SJCRH30 (cell line): ENCODE data around the gene TMEM120B. TPM values are rescaled to one million over a fixed set of nuclear protein-coding genes. Genes with fewer than 3 reads are reported as not detected.

Source experiments
- DNase-seq, 2 experiments: peaks; one replicate each; pipeline ENCODE4 v3.0.0-alpha.2; 2015 to 2020
- H3K27ac ChIP-seq: fragments of 250-450 bp; sonication (Bioruptor Pico); 2 replicates; pipeline ENCODE4 v1.5.1; 2020; ENCODE audit warnings: mild to moderate bottlenecking, moderate library complexity
- H3K27me3 ChIP-seq: fragments of 250-450 bp; sonication (Bioruptor Pico); 2 replicates; pipeline ENCODE4 v1.5.1; 2020; ENCODE audit warnings: mild to moderate bottlenecking, moderate library complexity
- H3K36me3 ChIP-seq: fragments of 250-450 bp; sonication (Bioruptor Pico); 2 replicates; pipeline ENCODE4 v1.5.1; 2020; ENCODE audit warnings: mild to moderate bottlenecking, moderate library complexity
- H3K4me1 ChIP-seq: fragments of 250-450 bp; sonication (Bioruptor Pico); 2 replicates; pipeline ENCODE4 v1.5.1; 2020; ENCODE audit warnings: mild to moderate bottlenecking, moderate library complexity
- H3K4me3 ChIP-seq: fragments of 250-450 bp; sonication (Bioruptor Pico); 2 replicates; pipeline ENCODE4 v1.5.1; 2020; ENCODE audit warnings: mild to moderate bottlenecking, moderate library complexity
- H3K9me3 ChIP-seq: fragments of 250-450 bp; sonication (Bioruptor Pico); replicated peaks from 2 replicates; pipeline ENCODE4 v1.5.1; 2020; ENCODE audit warnings: mild to moderate bottlenecking, moderate library complexity
- total RNA-seq: library from RNA; depleted of rRNA; stranded (reverse); fragments of >200 nt; shearing (Covaris generic); gene quantifications from 2 replicates; pipeline ENCODE4 v1.2.3, GENCODE V29; 2014; rRNA removed

TMEM120B gene
- total RNA-seq, 1 experiment from 2014 or later = 25.5 TPM

DNA sequence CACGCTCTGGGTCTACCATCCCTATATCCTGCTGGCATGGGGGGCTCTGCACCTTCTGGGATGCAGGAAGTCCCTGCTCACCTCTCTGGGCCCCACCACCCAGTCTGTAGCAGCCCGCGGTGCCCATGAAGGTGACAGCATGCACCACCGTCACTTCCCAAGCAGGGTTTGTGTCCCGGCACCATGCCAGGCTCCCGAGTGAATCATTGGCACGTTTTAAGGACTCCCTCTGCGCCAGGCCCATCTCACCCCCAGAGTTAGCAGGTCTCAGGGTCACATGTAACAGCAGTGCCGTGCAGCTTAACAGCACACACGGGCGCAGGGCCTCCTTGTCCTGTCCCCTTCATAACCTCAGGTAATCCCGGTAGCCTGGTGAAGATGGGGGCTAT is 111.2 kb downstream of the TMEM120B start:
- Histone ChIP-seq H3K4me1 (no peaks in the 10 kb centered on the region), H3K36me3 (peaks cover 32% of the 10 kb centered on the region), H3K4me3 (no peak overlapping the region), H3K27ac (no peak overlapping the region), H3K9me3 (no peaks in the 10 kb centered on the region), H3K27me3 (no peaks in the 10 kb centered on the region)
- no peak for DNase-seq

DNA sequence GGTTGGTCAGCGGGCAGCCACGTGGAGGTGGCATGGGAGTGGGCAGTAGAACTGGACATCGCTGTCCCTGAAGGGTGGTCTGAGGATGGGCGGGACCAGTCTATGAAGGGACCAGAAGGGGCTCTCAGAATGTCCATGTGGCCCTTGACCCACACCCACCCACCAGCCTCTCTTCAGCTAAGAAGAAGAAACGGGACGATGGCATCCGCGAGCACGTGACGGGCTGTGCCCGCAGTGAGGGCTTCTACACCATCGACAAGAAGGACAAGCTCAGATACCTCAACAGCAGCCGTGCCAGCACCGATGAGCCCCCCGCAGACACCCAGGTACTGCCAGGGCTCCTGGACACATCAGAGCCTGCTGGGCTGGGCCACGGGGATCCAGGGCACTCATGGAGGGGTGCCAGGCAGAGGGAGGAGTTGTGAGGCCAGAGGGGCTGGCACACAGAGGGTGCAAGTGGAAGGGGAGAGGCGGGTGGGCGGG is 112.5 kb downstream of the TMEM120B start:
- no peaks in the 10 kb centered on the region for H3K27me3 ChIP-seq
- peaks cover 27% of the 10 kb centered on the region for H3K36me3 ChIP-seq
- no peak overlapping the region for H3K4me3 ChIP-seq
- no peak overlapping the region for H3K27ac ChIP-seq
- no peaks in the 10 kb centered on the region for H3K4me1 ChIP-seq
- DNase-seq = no peak
- H3K9me3 ChIP-seq = no peaks in the 10 kb centered on the region

DNA sequence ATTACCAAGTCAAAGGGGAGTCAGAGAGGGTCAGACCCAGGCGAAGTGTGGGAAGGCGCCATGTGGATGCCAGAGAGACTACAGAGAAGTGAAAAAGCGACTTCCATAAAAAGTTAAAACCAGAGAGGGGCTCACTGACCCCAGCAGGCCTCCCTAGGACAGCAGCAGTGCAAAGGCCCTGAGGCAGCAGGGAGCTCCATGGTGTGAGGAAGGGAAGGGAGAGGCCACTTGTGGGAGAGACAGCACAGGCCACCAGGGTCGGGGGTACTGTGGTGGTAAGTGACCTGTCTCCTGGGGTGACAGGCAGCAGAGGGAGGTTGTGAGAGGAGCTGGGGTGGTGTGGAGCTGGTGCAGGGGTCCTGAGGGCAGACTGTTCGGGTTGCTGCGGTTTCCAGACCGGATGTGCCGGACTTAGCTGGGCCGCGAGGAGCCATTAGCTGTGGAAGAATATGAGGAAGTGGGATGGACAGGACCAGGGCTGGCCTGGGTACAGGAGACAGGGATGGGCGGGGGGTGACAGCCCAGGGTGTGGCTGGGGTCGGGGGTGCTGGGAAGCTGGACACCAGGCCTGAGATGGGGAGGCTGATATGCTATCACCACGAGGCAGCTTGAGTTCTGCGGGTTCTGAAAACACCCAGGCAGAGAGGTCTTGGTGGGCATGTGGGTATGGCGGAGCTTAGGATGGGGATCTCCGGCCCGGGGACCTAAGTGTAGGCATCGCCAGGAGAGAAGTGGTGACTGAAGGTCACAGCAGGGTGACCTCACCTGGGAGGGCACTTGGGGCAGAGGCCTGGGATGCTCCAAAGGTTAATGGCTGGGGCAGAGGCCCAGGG is 114.0 kb downstream of the TMEM120B start:
- Histone ChIP-seq H3K4me3 (no peak overlapping the region), H3K9me3 (no peaks in the 10 kb centered on the region), H3K36me3 (peaks cover 24% of the 10 kb centered on the region), H3K4me1 (no peaks in the 10 kb centered on the region), H3K27ac (no peak overlapping the region), H3K27me3 (no peaks in the 10 kb centered on the region)
- no peak for DNase-seq

DNA sequence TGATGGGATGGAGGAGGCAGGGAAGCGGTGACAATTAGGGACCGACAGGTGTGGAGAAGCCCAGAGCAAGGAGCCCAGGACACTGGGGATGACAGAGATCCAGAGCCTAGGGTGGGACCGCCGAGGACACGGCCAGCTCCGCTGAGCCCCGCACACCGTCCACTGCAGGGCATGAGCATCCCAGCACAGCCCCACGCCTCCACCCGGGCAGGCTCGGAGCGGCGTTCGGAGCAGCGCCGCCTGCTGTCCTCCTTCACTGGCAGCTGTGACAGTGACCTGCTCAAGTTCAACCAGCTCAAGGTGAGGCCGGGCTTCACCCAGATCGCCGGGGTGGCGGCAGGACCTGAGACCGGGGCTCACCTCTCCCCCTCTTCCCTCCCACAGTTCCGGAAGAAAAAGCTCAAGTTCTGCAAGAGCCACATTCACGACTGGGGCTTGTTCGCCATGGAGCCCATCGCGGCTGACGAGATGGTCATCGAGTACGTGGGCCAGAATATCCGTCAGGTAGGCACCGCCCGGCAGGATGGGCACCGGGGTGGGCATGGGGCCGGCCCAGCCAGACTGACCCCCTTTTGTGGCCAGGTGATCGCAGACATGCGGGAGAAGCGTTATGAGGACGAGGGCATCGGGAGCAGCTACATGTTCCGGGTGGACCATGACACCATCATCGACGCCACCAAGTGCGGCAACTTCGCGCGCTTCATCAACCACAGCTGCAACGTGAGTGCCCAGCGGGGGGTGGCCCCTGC is 115.0 kb downstream of the TMEM120B start:
- H3K36me3 ChIP-seq = peaks cover 19% of the 10 kb centered on the region

DNA sequence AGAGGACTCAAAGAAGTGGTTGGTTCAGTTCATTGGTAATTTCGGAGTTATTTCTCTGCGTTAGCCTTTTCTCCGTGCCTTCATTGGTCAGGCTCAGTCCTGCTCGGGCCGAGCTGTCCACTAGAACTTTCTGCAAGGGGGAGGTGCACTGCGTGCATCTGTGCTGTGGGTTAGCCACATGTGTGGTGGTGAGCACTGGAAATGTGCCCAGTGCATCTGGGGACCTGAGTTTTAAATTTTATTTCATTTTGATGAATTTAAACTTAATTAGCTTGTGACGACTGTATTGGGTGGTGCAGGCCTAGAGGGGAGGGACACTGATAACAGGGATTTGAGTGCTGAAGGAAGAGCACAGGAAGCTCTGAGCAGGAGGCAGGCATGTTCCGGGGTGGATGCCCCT is 115.8 kb downstream of the TMEM120B start:
- Histone ChIP-seq H3K36me3 (peaks cover 17% of the 10 kb centered on the region), H3K27ac (no peak overlapping the region)

More for the DNA sequence above, 115.0 kb downstream of the TMEM120B start:
- DNase-seq = no peak
- Histone ChIP-seq H3K27ac (no peak overlapping the region), H3K4me1 (no peaks in the 10 kb centered on the region), H3K9me3 (no peaks in the 10 kb centered on the region), H3K27me3 (no peaks in the 10 kb centered on the region), H3K4me3 (no peak overlapping the region)

DNA sequence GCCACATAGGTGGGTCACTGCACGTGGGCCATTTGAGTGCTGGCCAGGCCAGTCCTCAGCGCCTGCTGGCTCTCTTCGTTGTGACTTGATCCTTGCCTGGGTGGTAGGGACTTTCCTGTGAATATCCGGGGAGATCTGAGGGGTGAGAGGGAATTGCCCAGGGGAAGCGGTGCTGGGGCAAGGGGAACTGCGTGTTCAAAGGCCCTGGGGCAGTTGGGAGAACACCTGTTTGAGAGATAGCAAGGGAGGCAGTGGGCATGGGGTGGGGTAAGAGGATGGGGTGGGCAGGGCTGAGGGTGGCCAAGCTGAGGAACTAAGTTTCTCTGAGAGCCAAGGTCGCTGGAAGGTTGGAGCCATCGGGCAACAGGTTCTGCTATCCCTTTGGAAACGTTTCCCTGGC is 116.3 kb downstream of the TMEM120B start:
- Histone ChIP-seq H3K36me3 (peaks cover 11% of the 10 kb centered on the region), H3K27me3 (no peaks in the 10 kb centered on the region), H3K4me1 (no peaks in the 10 kb centered on the region), H3K9me3 (no peaks in the 10 kb centered on the region), H3K27ac (no peak overlapping the region), H3K4me3 (no peak overlapping the region)
- DNase-seq = no peak

More for the DNA sequence above, 115.8 kb downstream of the TMEM120B start:
- Histone ChIP-seq H3K9me3 (no peaks in the 10 kb centered on the region), H3K27me3 (no peaks in the 10 kb centered on the region), H3K4me1 (no peaks in the 10 kb centered on the region), H3K4me3 (no peak overlapping the region)
- no peak for DNase-seq

DNA sequence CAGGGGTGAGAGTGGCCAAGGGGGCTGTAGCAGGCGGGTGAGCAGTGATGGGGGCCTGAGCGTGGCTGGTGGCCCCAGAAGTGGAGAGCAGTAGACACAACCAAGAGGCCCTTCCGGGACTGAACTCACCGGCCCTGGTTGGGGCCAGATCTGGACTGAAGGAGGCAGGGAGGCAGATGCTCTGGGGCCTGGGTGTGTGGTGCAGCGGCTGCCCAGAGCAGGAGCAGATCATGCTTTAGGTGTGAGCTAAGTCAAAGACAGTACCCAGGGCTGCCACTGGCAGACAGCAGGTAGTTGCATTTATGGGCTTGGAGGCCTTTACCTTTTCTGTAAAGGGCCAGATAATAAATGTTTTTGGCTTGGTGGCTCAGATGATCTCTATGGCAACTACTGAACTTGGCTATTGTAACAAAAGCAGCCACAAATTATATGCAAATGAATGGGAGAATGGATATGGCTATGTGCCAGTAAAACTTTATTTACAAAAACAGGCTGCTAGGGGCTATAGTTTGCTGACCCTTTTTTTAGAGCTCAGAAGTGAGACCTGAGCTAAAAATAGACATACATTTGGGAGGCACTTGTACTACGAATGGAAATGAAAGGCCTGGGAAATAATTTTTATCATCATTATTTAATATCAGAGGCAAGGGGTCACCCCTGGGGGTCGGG is 116.8 kb downstream of the TMEM120B start:
- Histone ChIP-seq H3K27ac (no peak overlapping the region), H3K4me3 (no peak overlapping the region), H3K36me3 (peaks cover 9% of the 10 kb centered on the region), H3K9me3 (no peaks in the 10 kb centered on the region), H3K4me1 (no peaks in the 10 kb centered on the region), H3K27me3 (no peaks in the 10 kb centered on the region)
- DNase-seq = no peak

DNA sequence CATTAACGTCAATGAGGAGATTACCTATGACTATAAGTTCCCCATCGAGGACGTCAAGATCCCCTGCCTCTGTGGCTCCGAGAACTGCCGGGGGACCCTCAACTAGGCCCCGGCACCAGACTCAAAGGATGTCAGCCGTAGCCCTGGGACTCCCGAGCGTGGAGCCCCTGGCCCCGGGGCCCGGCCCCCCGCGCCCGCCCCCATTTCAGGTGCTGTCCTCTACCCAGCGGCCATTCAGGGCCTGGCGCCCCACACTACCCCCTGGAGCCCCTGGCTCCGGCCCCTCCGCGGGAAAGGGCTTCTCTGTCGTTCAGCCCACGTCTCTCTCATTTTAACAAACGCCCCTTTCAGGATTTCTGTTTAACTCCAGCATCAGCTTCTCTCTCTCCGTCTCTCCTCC is 117.6 kb downstream of the TMEM120B start:
- no peak for DNase-seq
- Histone ChIP-seq H3K4me3 (no peak overlapping the region), H3K36me3 (peaks cover 9% of the 10 kb centered on the region), H3K27ac (no peak overlapping the region), H3K4me1 (no peaks in the 10 kb centered on the region), H3K27me3 (no peaks in the 10 kb centered on the region), H3K9me3 (no peaks in the 10 kb centered on the region)

DNA sequence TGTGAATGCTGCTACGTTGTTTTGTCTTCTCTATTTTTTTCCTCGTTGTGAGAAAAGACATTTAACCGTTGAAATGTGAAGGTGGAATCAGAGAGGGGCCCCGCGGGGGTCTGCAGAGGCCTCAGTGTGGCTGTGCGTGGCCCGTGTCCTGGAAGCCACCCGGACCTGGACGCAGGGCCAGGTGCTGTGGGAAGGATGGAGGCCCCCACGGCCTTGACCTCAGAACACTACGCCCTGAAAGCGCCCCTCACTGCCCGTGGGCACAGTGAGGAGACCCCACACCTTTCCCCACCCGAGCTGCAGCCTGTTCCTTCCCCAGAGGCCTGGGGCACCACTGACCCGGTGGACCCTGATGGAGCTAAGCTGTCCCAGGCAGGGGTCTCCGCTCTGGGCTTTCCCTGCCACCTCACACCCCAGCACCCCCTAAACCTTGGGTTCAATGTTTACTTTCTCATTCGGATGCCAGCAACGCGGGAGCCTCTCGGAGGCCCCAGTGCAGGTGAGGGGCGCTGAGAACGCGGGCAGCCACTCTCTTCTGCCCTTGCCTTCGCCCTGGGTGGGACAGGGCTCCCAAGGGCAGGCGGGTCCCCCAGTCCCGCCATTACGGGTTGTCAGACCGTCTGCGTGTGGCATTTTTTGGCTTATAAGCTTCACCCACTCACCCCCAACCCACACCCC is 118.2 kb downstream of the TMEM120B start:
- Histone ChIP-seq H3K27me3 (no peaks in the 10 kb centered on the region), H3K4me3 (no peak overlapping the region), H3K27ac (no peak overlapping the region), H3K36me3 (peaks cover 9% of the 10 kb centered on the region), H3K4me1 (no peaks in the 10 kb centered on the region), H3K9me3 (no peaks in the 10 kb centered on the region)
- DNase-seq = no peak

Other genes starting within 250 kb of the TMEM120B start
- gene KDM2B, start 131.7 kb upstream of the TMEM120B start, total RNA-seq = 44.0 and 48.4 TPM in 2 replicates
- gene ORAI1, start 86.2 kb upstream of the TMEM120B start, total RNA-seq = 11.5 and 12.2 TPM in 2 replicates
- gene MORN3, start 43.1 kb upstream of the TMEM120B start, total RNA-seq = 0.68 and 0.75 TPM in 2 replicates
- 2.8 and 5.2 TPM in 2 replicates for gene RHOF, start 80.9 kb downstream of the TMEM120B start, total RNA-seq
- 3.2 and 3.8 TPM in 2 replicates for gene SETD1B, start 91.3 kb downstream of the TMEM120B start, total RNA-seq
- not detected in 2 replicates for gene HPD, start 146.1 kb downstream of the TMEM120B start, total RNA-seq
- 28.9 and 32.3 TPM in 2 replicates for gene PSMD9, start 176.0 kb downstream of the TMEM120B start, total RNA-seq
- 0.41 and 0.45 TPM in 2 replicates for gene CFAP251, start 205.8 kb downstream of the TMEM120B start, total RNA-seq